Ishikawa (cell line): ENCODE measurements around the gene FOXF2.

Experiments
- RAD21 ChIP-seq: IDR thresholded peaks from 2 replicates; pipeline ENCODE4 v1.6.1; 2012; ENCODE audit warnings: low read depth
- TCF12 ChIP-seq: IDR thresholded peaks from 2 replicates; pipeline ENCODE4 v1.6.1; 2012; ENCODE audit warnings: low read depth
- TEAD4 ChIP-seq: IDR thresholded peaks from 2 replicates; pipeline ENCODE4 v1.6.1; 2012

FOXF2 gene

GRCh38 chr6:1442929-1443328 lies 53.6 kb downstream of the FOXF2 start:
- no peak for TF ChIP-seq TCF12
- TF ChIP-seq TEAD4 = no peak
- no peak for TF ChIP-seq RAD21
